NB4 (cell line): ENCODE data around the gene NDC1.

ENCODE experiments used
- DNase-seq: peaks from one replicate; pipeline ENCODE4 v3.0.0; 2010; ENCODE audit warnings: low read depth
- H3K4me3 ChIP-seq: one replicate; pipeline ENCODE4 v1.5.1; 2011; ENCODE audit warnings: mild to moderate bottlenecking, low read depth, low read length, moderate library complexity
- CTCF ChIP-seq: IDR thresholded peaks from one replicate; pipeline ENCODE4 v1.5.1; 2012; ENCODE audit warnings: low read depth, low read length
- MAX ChIP-seq: IDR thresholded peaks from 2 replicates; pipeline ENCODE4 v1.6.1; 2011; ENCODE audit warnings: low read depth, low read length
- MYC ChIP-seq: IDR thresholded peaks from 2 replicates; pipeline ENCODE4 v1.6.1; 2011; ENCODE audit warnings: low read depth, low read length
- POLR2A ChIP-seq: IDR thresholded peaks from 2 replicates; pipeline ENCODE4 v1.6.1; 2011; ENCODE audit warnings: mild to moderate bottlenecking; ENCODE audit not compliant: insufficient read length; ENCODE audit errors: extremely low read depth

Gene NDC1

GRCh38 chr1:53834776-53835175, 3.3 kb downstream of the NDC1 start:
- H3K4me3 ChIP-seq: no peak overlapping the region
- no peak for DNase-seq
- TF ChIP-seq CTCF: no peak
- no peak for TF ChIP-seq POLR2A
- no peak for TF ChIP-seq MYC
- TF ChIP-seq MAX: no peak

- no peak overlapping the region for H3K4me3 ChIP-seq
- TF ChIP-seq CTCF (no peak), MYC (no peak), MAX (no peak), POLR2A (no peak)
- no peak for DNase-seq
Measured at GRCh38 chr1:53833393-53833792, 4.7 kb downstream of the NDC1 start.

- DNase-seq: peak; percentile 22
- H3K4me3 ChIP-seq: no peak overlapping the region
- TF ChIP-seq POLR2A (no peak), CTCF (peak; percentile 11)
Measured at GRCh38 chr1:53826367-53826766, 11.7 kb downstream of the NDC1 start.

- no peak overlapping the region for H3K4me3 ChIP-seq
- DNase-seq: no peak
- no peak for TF ChIP-seq CTCF
- no peak for TF ChIP-seq MAX
- no peak for TF ChIP-seq POLR2A
- no peak for TF ChIP-seq MYC
Measured at GRCh38 chr1:53825306-53825705, 12.8 kb downstream of the NDC1 start.

- DNase-seq: peak; percentile 34
- no peak overlapping the region for H3K4me3 ChIP-seq
- TF ChIP-seq POLR2A: no peak
- TF ChIP-seq MAX: no peak
- no peak for TF ChIP-seq CTCF
- no peak for TF ChIP-seq MYC
Measured at GRCh38 chr1:53822931-53823330, 15.2 kb downstream of the NDC1 start.

GRCh38 chr1:53821380-53821779, 16.7 kb downstream of the NDC1 start:
- H3K4me3 ChIP-seq: no peak overlapping the region
- TF ChIP-seq MAX: no peak
- TF ChIP-seq POLR2A: no peak
- TF ChIP-seq MYC: no peak
- no peak for TF ChIP-seq CTCF
- DNase-seq: no peak
